ENCODE data around the gene LURAP1L.

DNA sequence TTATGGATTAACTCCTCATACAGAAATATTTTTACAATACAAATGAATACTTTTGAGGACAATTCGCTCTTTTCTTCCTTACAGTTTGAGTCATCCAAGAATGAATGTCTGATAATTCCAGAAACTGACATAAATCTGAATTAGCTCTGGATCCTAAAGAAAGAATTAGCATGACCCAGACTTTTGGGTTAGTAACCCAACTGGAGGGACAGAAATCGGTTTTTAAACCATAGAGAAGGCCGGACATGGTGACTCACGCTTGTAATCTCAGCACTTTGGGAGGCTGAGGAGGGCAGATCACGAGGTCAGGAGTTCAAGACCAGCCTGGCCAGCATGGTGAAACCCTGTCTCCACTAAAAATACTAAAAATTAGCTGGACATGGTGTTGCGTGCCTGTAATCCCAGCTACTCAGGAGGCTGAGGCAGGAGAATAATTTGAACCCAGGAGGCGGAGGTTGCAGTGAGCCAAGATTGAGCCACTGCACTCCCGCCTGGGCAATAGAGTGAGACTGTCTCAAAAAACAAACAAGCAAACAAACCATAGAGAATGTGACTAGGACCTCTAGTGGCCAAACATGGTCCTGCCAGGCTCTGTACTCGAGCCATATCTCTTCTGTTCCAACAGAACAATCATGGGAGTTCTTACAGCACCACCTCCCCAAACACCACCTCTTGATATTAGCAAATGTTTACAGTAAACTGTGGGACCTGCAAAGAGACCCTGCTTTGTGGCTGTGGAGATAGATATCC lies 44.8 kb downstream of the LURAP1L start:
- TF ChIP-seq, protein P1, sequence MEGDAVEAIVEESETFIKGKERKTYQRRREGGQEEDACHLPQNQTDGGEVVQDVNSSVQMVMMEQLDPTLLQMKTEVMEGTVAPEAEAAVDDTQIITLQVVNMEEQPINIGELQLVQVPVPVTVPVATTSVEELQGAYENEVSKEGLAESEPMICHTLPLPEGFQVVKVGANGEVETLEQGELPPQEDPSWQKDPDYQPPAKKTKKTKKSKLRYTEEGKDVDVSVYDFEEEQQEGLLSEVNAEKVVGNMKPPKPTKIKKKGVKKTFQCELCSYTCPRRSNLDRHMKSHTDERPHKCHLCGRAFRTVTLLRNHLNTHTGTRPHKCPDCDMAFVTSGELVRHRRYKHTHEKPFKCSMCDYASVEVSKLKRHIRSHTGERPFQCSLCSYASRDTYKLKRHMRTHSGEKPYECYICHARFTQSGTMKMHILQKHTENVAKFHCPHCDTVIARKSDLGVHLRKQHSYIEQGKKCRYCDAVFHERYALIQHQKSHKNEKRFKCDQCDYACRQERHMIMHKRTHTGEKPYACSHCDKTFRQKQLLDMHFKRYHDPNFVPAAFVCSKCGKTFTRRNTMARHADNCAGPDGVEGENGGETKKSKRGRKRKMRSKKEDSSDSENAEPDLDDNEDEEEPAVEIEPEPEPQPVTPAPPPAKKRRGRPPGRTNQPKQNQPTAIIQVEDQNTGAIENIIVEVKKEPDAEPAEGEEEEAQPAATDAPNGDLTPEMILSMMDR (IDR thresholded peaks at IDR 0.05) = no peak
- no peak for TF ChIP-seq POLR2A (IDR thresholded peaks at IDR 0.05)

All from lower leg skin (tissue), 3 donors.